Motor neuron (in vitro differentiated cells): Measurements from ENCODE around the gene MBNL2. TPM values are rescaled to one million over a fixed set of nuclear protein-coding genes. Genes with fewer than 3 reads are reported as not detected.

Experiments
- ATAC-seq, 8 experiments: fragments of 200-7000 bp; cut with Tn5 transposase; replicated peaks in 6 of 8; 2 replicates each; pipeline ENCODE4 v1.8.0; 2021; ENCODE audit warnings: mild to moderate bottlenecking in 8 of 8, moderate library complexity in 8 of 8
- H3K27ac ChIP-seq, 2 donors: fragments of 250-450 bp; sonication (Bioruptor Pico); 2 replicates each; pipeline ENCODE4 v1.9.0; 2021; ENCODE audit warnings: antibody characterized with exemption in 2 of 2, mild to moderate bottlenecking in 2 of 2, moderate library complexity in 1 of 2
- H3K4me1 ChIP-seq, 2 donors: fragments of 250-450 bp; sonication (Bioruptor Pico); replicated peaks in 1 of 2; 2 replicates each; pipeline ENCODE4 v1.6.1; 2021; ENCODE audit warnings: antibody characterized with exemption in 2 of 2, mild to moderate bottlenecking in 2 of 2, moderate library complexity in 1 of 2
- H3K4me3 ChIP-seq, 5 donors: fragments of 250-450 bp; sonication (Bioruptor Pico); 2 replicates each; pipeline ENCODE4 v1.9.0; 2021; ENCODE audit warnings: antibody characterized with exemption in 5 of 5, mild to moderate bottlenecking in 5 of 5, moderate library complexity in 4 of 5
- WGBS, 10 experiments: fragments of 450-650 bp; shearing (Covaris generic); methylation state at CpG; one replicate each; pipeline ENCODE4 v1.0.0; 2022; 5-methylcytosine and 5-hydroxymethylcytosine counted together
- in situ Hi-C, 9 experiments: fragments of 400-800 bp; cut with MboI; loops; one replicate each; pipeline ENCODE4 v1.15.0; 2021; ENCODE audit warnings: low sequenced_read_pairs in 9 of 9, low pct_unique_long_range_greater_than_20kb in 2 of 9; ENCODE audit not compliant: unreplicated experiment in 9 of 9
- total RNA-seq, 8 experiments: library from RNA; unstranded; fragments of 300-600 nt; gene quantifications; 2 replicates each; pipeline versions ENCODE4 v1.2.3 to v1.2.4, GENCODE V29; 2022

Gene MBNL2
- total RNA-seq, 8 experiments from 2014 or later: 6.9 to 317 (median 54.7) TPM

- Histone ChIP-seq H3K4me1 (peaks cover 3 to 19% of the 10 kb centered on the region in 2 donors), H3K4me3 (no peak overlapping the region), H3K27ac (no peak overlapping the region)
- WGBS, 10 experiments: 0 to 100% (median 25%) methylated on average over 1 of the region's 1 CpG; no CpG with 5 or more reads in 5 of the 10 experiments
- in situ Hi-C loops: loop anchor here in 2 of 9 experiments (25.0 kb wide), 2 partner anchors 99 to 399 kb away; no protein-coding TSS in a partner anchor
- no peak for ATAC-seq
Observed at GRCh38 chr13:97413694-97414093, 191.6 kb downstream of the MBNL2 start.

DNA sequence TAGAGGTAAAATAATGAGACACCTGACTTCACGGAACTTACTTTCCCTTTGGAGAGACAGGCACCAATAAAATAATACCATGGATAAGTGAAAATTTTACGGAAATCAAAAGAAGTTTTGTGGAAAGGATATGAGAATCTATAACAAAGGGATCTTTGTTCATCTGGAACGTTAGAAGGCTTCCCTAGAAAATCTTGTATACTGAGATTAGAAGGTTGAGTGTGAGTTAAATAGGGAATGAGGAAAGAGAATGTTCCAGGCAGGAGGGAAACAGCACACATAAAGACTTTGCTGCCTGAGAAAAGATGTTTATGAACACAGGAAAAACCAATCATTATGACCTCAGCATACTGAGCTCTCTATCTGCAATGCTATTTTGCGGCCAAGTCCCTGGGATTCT is 192.3 kb downstream of the MBNL2 start:
- peaks cover 3 to 19% of the 10 kb centered on the region in 2 donors for H3K4me1 ChIP-seq
- WGBS, 10 experiments: 48 to 100% (median 72%) methylated on average over 1 to 4 of the region's 4 CpGs; no CpG with 5 or more reads in 1 of the 10 experiments
- in situ Hi-C loops: loop anchor here in 2 of 9 experiments (25.0 kb wide), 2 partner anchors 98 to 398 kb away; no protein-coding TSS in a partner anchor
- no peak overlapping the region for H3K27ac ChIP-seq
- ATAC-seq: no peak
- H3K4me3 ChIP-seq: no peak overlapping the region

GRCh38 chr13:97417698-97418097 is 195.6 kb downstream of the MBNL2 start:
- H3K4me1 ChIP-seq: peaks cover 3 to 23% of the 10 kb centered on the region in 2 donors
- 20 to 80% (median 58%) methylated on average over 1 to 5 of the region's 5 CpGs; no CpG with 5 or more reads in 1 of the 10 experiments for WGBS, 10 experiments
- H3K4me3 ChIP-seq: no peak overlapping the region

DNA sequence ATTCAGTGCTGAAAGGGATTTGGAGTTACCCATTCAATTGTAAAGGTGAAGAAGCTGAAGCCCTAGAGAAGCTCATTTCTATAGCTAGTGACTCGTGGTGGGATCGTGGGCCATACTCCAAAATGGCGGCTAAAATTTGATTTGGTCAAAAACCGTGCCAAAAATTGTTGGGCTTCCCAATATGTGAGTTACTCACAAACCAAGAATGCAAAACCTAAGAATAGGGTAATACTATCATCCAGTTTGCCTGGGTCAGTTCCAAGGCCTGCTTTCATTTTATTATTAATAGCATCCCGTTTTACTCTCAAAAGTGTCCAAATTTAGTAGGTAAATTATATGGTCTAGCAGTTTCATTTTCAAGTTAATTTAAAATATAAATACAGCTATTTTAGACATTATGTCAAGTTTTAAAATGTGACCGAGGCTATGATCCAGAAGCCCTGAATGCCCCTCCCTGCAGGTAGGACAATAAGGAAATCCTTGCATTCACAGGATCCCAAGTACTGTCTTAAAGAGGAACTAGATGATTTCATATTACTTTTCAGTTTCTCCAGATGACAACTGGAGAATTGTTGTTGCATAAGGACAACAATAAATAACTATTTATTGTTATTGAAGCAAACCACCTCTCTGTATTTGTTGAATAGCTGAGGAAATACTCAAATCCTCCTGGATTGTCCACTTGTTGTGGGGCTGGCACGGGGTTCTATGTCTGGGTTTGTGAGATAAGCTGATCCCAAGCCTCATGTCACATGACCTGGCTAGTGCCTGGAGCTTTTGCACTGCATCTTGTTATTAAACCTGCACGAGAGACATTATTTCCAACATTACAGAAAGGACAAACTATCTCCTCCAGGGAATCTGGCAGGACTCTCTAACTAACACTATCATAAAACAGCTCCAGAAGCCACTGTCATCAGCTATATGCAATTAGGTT is 200.3 kb downstream of the MBNL2 start:
- Histone ChIP-seq H3K27ac (no peak overlapping the region), H3K4me1 (peaks cover 0 to 4% of the 10 kb centered on the region in 2 donors), H3K4me3 (no peak overlapping the region)
- 54 to 97% (median 83%) methylated on average over 2 to 8 of the region's 8 CpGs; no CpG with 5 or more reads in 1 of the 10 experiments for WGBS, 10 experiments
- no peak for ATAC-seq
- in situ Hi-C loops: loop anchor here in 2 of 9 experiments (25.0 kb wide), 2 partner anchors 90 to 390 kb away; no protein-coding TSS in a partner anchor

More at GRCh38 chr13:97417698-97418097, 195.6 kb downstream of the MBNL2 start:
- no peak overlapping the region for H3K27ac ChIP-seq
- in situ Hi-C loops: loop anchor here in 2 of 9 experiments (25.0 kb wide), 2 partner anchors 95 to 395 kb away; no protein-coding TSS in a partner anchor
- ATAC-seq: peak in 1 of 8 experiments; percentile 25

- Histone ChIP-seq H3K4me3 (no peak overlapping the region), H3K27ac (no peak overlapping the region), H3K4me1 (peaks cover 0 to 4% of the 10 kb centered on the region in 2 donors)
- 21 to 100% (median 86%) methylated on average over 1 to 8 of the region's 8 CpGs for WGBS, 10 experiments
- ATAC-seq: no peak
- in situ Hi-C loops: loop anchor here in 2 of 9 experiments (25.0 kb wide), 2 partner anchors 89 to 389 kb away; no protein-coding TSS in a partner anchor
Observed at GRCh38 chr13:97423300-97424045, 201.3 kb downstream of the MBNL2 start.

DNA sequence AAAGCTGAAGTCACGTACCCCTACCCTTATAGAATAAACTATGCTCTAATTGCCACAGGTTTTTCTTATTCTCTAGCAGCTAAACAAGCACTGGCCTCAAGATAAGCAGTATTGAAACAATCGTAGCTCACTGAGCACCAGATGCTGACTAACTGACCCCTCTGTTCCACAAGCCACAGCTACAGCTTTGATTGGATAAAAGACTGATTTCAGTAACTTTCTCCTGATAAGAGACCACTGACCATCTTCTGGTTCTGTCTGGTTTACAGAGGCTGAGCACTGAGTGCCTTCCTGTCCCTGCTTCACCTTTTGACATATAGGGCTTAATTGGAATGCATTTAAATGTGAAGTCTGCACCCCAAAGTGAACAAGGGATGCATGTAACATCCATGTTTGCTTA is 203.5 kb downstream of the MBNL2 start:
- Histone ChIP-seq H3K4me3 (no peak overlapping the region), H3K27ac (no peak overlapping the region), H3K4me1 (peaks cover 0 to 13% of the 10 kb centered on the region in 2 donors)
- no peak for ATAC-seq
- in situ Hi-C loops: no loop called here
- WGBS, 10 experiments: 57 to 100% (median 81%) methylated on average over 1 to 2 of the region's 2 CpGs

DNA sequence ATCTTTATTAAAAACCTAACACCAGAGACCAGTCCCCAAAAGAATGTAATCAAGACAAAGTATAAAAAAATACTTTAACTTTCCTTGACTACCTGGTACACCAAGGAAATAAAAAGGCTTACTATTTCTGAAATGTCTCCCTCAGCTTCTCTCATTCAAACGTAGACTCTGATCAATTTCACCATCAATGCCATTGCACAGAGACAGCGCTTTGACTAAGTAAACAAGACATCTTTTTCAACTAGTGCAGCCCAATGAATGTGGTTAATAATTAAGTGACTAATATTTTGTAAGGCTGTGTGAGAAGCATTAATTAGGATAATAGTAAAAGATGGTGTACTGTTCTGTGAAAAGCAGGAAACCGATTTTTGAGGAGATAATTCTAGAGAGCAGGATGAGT is 204.6 kb downstream of the MBNL2 start:
- peaks cover 0 to 13% of the 10 kb centered on the region in 2 donors for H3K4me1 ChIP-seq
- H3K27ac ChIP-seq: no peak overlapping the region
- in situ Hi-C loops: no loop called here
- no peak for ATAC-seq
- 70 to 100% (median 80%) methylated on average over 2 to 3 of the region's 3 CpGs; no CpG with 5 or more reads in 1 of the 10 experiments for WGBS, 10 experiments
- H3K4me3 ChIP-seq: no peak overlapping the region

DNA sequence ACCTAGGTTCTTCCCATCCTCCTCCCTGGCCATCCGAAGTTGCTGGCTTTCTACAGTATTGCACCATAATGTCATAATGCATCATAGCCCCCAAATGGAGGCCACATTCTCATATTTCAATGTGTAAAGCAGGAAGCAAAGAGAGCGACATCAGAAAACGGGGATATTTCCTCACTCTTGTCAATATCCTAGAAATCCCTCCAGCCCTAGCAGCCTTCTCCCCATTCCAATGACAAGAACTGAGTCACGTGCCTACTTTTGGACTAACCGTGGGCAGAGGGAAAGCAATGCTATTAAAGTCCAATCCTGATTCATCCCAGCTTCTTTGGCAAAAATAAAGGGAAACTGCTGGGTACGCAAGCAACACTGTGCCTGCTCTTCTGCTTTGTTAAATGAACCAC is 207.5 kb downstream of the MBNL2 start:
- in situ Hi-C loops: no loop called here
- Histone ChIP-seq H3K4me3 (peak overlapping the region in 2 of 5 donors; percentile 5 to 71), H3K27ac (no peak overlapping the region), H3K4me1 (peaks cover 0 to 9% of the 10 kb centered on the region in 2 donors)
- 4 to 80% (median 64%) methylated on average over 2 to 6 of the region's 6 CpGs for WGBS, 10 experiments
- ATAC-seq: no peak

DNA sequence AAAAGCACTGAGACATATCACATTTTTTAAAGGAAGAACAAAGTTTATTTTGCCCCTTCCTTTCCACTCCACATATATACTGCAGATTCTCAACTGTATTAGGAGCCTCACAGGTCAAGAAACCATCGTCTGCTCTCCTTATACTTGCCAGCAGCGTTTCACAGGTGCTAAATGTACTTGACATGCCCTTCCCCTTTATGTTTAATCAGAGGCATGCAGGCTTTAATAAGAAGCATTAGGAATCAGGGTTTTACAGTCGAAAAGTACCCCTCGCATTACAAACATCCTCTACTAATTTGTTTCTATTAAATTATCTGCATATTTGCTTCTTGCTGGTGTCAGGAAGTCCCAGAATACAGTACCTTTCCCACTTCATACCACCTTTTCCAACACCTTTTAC is 208.2 kb downstream of the MBNL2 start:
- Histone ChIP-seq H3K4me1 (peaks cover 0 to 9% of the 10 kb centered on the region in 2 donors), H3K4me3 (peak overlapping the region in 2 of 5 donors; percentile 5 to 71), H3K27ac (no peak overlapping the region)
- no peak for ATAC-seq
- 60 to 100% (median 75%) methylated on average over 1 to 4 of the region's 4 CpGs for WGBS, 10 experiments
- in situ Hi-C loops: no loop called here

DNA sequence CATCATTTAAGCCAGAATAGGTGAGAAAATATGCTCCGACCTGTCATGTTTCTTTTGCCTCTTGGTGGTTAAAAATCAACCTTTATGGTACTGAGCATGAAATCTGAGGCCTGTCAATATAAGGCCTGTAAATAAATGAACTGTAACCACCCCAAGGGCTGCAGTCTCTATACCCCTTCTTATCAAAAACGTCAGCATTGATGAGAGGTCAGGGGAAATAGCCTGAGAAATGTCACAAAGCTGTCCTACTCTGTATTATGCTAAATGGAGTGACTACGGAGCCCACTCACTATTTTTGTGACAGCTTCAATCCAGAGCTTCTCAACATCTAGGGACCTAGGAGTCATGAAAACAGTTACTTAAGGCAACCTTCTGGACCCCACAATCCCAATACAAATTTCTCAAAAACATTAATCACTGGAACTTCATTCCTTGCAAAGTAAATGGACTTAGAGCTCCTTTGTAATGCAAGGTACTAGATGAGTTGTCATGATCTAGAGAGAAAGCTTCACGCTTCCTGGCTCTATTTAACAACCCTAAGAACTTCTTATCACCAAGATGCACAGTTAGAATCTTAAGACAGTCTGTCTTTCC is 209.1 kb downstream of the MBNL2 start:
- WGBS, 10 experiments: 0 to 100% (median 71%) methylated on average over 1 to 4 of the region's 4 CpGs; no CpG with 5 or more reads in 2 of the 10 experiments

GRCh38 chr13:97432232-97432916 is 210.2 kb downstream of the MBNL2 start:
- peak overlapping the region; percentile 22 to 95 for H3K27ac ChIP-seq
- peak overlapping the region; percentile 54 to 95 (median 71) for H3K4me3 ChIP-seq
- in situ Hi-C loops: no loop called here
- H3K4me1 ChIP-seq: peaks cover 0 to 23% of the 10 kb centered on the region in 2 donors
- ATAC-seq: peak in 2 of 8 experiments; percentile 1
- 2 to 98% (median 29%) methylated on average over 2 to 16 of the region's 19 CpGs for WGBS, 10 experiments

More for the DNA sequence above, 209.1 kb downstream of the MBNL2 start:
- Histone ChIP-seq H3K27ac (no peak overlapping the region), H3K4me3 (peak overlapping the region in 2 of 5 donors; percentile 54 to 71), H3K4me1 (peaks cover 0 to 16% of the 10 kb centered on the region in 2 donors)
- in situ Hi-C loops: no loop called here
- no peak for ATAC-seq
